ENCODE results near the gene ZNF20.
"Not testable (repeated sequence)": the region's sequence is repeated elsewhere in the genome, so short reads cannot be mapped to it uniquely, and the experiment has no call there.

ZNF20 gene

GRCh38 chr19:12085074-12085818, 54.9 kb downstream of the ZNF20 start:
- Histone ChIP-seq H3K27me3 (ENCODE audit: control insufficient read depth, insufficient read depth, low read length, poor library complexity, severe bottlenecking) (no peaks in the 10 kb centered on the region), H3K9me3 (ENCODE audit: control insufficient read depth, low read length) (no peaks in the 10 kb centered on the region), H3K27ac (ENCODE audit: insufficient read depth, low read depth, low read length, poor library complexity, severe bottlenecking) (no peak overlapping the region), H3K36me3 (ENCODE audit: control insufficient read depth, insufficient read depth, low read length) (no peaks in the 10 kb centered on the region), H3K4me3 (ENCODE audit: insufficient read depth, low read depth, low read length) (no peak overlapping the region), H3K4me1 (ENCODE audit: control insufficient read depth, insufficient read depth, low read length) (no peaks in the 10 kb centered on the region)
- 91 to 95% methylated on average over 5 of the region's 5 CpGs for WGBS, 2 experiments

DNA sequence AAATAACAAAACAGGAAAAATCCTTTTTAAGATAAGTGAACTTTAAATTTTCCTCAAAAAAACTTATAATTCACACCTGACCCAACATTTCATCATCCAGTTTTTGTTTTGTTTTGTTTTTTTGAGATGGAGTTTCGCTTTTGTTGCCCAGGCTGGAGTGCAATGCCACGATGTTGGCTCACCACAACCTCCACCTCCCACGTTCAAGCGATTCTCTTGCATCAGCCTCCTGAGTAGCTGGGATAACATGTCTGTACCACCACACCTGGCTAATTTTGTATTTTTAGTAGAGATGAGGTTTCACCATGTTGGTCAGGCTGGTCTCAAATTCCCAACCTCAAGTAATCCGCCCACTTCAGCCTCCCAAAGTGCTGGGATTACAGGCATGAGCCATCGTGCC, 56.8 kb downstream of the ZNF20 start:
- 92 to 94% methylated on average over 6 of the region's 6 CpGs for WGBS, 2 experiments
- H3K27me3 ChIP-seq (ENCODE audit: control insufficient read depth, insufficient read depth, low read length, poor library complexity, severe bottlenecking); H3K9me3 ChIP-seq (ENCODE audit: control insufficient read depth, low read length); H3K36me3 ChIP-seq (ENCODE audit: control insufficient read depth, insufficient read depth, low read length); H3K27ac ChIP-seq (ENCODE audit: insufficient read depth, low read depth, low read length, poor library complexity, severe bottlenecking); H3K4me1 ChIP-seq (ENCODE audit: control insufficient read depth, insufficient read depth, low read length); H3K4me3 ChIP-seq (ENCODE audit: insufficient read depth, low read depth, low read length): not testable (repeated sequence)
